OCI-LY3 (cell line): ENCODE results near the gene CFD.

Source experiments
- CTCF ChIP-seq: fragments of 200-600, 300-600 bp; sonication (generic); IDR thresholded peaks from 2 replicates; pipeline ENCODE4 v1.5.1; 2014; ENCODE audit warnings: antibody characterized with exemption, low read length, low read depth
- EZH2phosphoT487 ChIP-seq: fragments of 200-600 bp; shearing (Covaris generic); IDR thresholded peaks from 2 replicates; pipeline ENCODE4 v1.6.1; 2018; ENCODE audit warnings: antibody characterized with exemption, mixed run types, low read depth

DNA sequence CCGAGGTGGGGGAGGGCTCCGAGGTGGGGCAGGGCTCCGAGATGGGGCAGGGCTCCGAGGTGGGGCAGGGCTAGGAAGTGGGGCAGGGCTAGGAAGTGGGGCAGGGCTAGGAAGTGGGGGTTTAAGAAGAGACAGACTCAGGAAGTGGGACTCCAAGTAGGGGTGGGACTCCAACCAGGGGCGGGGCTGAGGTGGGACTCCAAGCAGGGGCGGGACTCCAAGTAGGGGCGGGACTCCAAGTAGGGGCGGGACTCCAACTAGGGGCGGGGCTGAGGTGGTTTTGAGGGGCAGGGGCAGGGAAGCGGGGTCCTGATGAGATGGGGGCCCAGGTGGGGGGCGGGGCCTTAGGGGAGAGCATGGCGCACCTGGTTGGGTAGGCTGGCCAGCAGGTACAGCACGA, 13.6 kb downstream of the CFD start:
- TF ChIP-seq CTCF: no peak
- no peak for TF ChIP-seq EZH2phosphoT487
